ENCODE results near the gene HRH1. TPM values are rescaled to one million over a fixed set of nuclear protein-coding genes. Genes with fewer than 3 reads are reported as not detected.
A peak's percentile ranks its signal among the peaks of the same experiment; 100 is the strongest.

HRH1 gene
- total RNA-seq, 1 experiment from 2014 or later: 11.0 TPM

DNA sequence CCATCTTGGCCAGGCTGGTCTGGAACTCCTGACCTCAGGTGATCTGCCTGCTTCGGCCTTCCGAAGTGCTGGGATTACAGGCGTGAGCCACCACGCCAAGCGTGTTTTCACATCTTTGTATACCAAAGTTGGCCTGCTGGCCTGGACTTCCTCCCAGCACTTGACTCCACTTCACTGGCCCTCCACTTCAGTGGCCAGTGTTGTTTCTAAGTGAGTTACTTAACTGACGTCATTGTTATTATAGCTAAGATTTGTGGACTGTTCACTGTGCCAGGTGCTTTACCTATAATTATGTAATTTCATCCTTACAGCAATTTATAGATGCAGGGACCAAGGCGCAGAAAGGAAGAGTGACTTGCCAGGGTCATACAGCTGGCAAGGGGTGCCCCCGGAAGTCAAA, 52.0 kb downstream of the HRH1 start:
- peaks cover 31% of the 10 kb centered on the region for H3K4me1 Mint-ChIP-seq (ENCODE audit: insufficient read depth, unreplicated experiment)
- no peak for DNase-seq (ENCODE audit: unreplicated experiment)
- BruUV-seq (replicated peaks): no TSS peak
- intact Hi-C loops (cut with micrococcal nuclease): loop anchor here (1.0 kb wide), 3 partner anchors 51 to 146 kb away; no protein-coding TSS in a partner anchor
- ChIA-PET CTCF (interaction anchor here (1.0 to 5.3 kb wide), 3 partner anchors 24 to 146 kb away, joined by 3 to 30 read pairs (median 21); partner anchors contain the start of gene HRH1), POLR2A (interaction anchor here (0.8 to 1.6 kb wide), 2 partner anchors 9 to 67 kb away, joined by 3 to 6 read pairs; no protein-coding TSS in a partner anchor)
- no peak overlapping the region for H3K4me3 Mint-ChIP-seq (ENCODE audit: unreplicated experiment)
- no peaks in the 10 kb centered on the region for H3K27me3 Mint-ChIP-seq (ENCODE audit: insufficient read depth, unreplicated experiment)
- H3K27ac Mint-ChIP-seq (ENCODE audit: low read depth, unreplicated experiment): peak overlapping the region; percentile 29
- TF ChIP-seq, protein P1, sequence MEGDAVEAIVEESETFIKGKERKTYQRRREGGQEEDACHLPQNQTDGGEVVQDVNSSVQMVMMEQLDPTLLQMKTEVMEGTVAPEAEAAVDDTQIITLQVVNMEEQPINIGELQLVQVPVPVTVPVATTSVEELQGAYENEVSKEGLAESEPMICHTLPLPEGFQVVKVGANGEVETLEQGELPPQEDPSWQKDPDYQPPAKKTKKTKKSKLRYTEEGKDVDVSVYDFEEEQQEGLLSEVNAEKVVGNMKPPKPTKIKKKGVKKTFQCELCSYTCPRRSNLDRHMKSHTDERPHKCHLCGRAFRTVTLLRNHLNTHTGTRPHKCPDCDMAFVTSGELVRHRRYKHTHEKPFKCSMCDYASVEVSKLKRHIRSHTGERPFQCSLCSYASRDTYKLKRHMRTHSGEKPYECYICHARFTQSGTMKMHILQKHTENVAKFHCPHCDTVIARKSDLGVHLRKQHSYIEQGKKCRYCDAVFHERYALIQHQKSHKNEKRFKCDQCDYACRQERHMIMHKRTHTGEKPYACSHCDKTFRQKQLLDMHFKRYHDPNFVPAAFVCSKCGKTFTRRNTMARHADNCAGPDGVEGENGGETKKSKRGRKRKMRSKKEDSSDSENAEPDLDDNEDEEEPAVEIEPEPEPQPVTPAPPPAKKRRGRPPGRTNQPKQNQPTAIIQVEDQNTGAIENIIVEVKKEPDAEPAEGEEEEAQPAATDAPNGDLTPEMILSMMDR (IDR thresholded peaks at IDR 0.05; ENCODE audit: unreplicated experiment): no peak
- H3K36me3 Mint-ChIP-seq (ENCODE audit: insufficient read depth, unreplicated experiment): peaks cover 61% of the 10 kb centered on the region
- no peaks in the 10 kb centered on the region for H3K9me3 Mint-ChIP-seq (ENCODE audit: unreplicated experiment)

DNA sequence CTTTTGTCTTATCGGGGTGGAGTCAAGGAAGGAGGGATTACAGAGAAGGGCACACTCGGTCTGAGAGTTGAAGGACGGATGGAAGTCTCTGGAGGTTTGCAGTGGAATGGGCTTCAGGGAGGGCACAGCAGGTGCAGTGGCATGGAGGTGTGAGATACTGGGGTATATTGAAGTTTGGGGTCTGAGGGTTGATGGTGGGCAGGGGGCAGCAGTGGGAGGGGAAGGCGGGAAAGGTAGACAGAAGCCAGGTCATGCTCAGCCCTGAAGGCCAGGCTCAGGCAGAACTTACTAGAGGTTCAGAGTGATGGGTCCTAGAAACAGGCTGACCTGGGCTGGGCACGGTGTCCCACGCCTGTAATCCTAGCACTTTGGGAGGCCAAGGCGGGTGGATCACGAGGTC, 52.7 kb downstream of the HRH1 start:
- POLR2A ChIA-PET: interaction anchor here (0.8 to 1.6 kb wide), 2 partner anchors 10 to 66 kb away, joined by 3 to 6 read pairs; no protein-coding TSS in a partner anchor
- no peak overlapping the region for H3K4me3 Mint-ChIP-seq (ENCODE audit: unreplicated experiment)
- peak overlapping the region; percentile 29 for H3K27ac Mint-ChIP-seq (ENCODE audit: low read depth, unreplicated experiment)
- H3K27me3 Mint-ChIP-seq (ENCODE audit: insufficient read depth, unreplicated experiment): no peaks in the 10 kb centered on the region
- TF ChIP-seq, protein P1 (IDR thresholded peaks at IDR 0.05; ENCODE audit: unreplicated experiment): no peak
- BruUV-seq (replicated peaks): no TSS peak
- H3K4me1 Mint-ChIP-seq (ENCODE audit: insufficient read depth, unreplicated experiment): peaks cover 30% of the 10 kb centered on the region
- no peak for DNase-seq (ENCODE audit: unreplicated experiment)
- CTCF ChIA-PET: interaction anchor here (0.6 to 5.3 kb wide), 4 partner anchors 23 to 146 kb away, joined by 3 to 30 read pairs (median 12); partner anchors contain the start of gene HRH1
- H3K9me3 Mint-ChIP-seq (ENCODE audit: unreplicated experiment): no peaks in the 10 kb centered on the region
- peaks cover 59% of the 10 kb centered on the region for H3K36me3 Mint-ChIP-seq (ENCODE audit: insufficient read depth, unreplicated experiment)
- intact Hi-C loops (cut with micrococcal nuclease): loop anchor here (1.0 kb wide), 3 partner anchors 52 to 147 kb away; no protein-coding TSS in a partner anchor

DNA sequence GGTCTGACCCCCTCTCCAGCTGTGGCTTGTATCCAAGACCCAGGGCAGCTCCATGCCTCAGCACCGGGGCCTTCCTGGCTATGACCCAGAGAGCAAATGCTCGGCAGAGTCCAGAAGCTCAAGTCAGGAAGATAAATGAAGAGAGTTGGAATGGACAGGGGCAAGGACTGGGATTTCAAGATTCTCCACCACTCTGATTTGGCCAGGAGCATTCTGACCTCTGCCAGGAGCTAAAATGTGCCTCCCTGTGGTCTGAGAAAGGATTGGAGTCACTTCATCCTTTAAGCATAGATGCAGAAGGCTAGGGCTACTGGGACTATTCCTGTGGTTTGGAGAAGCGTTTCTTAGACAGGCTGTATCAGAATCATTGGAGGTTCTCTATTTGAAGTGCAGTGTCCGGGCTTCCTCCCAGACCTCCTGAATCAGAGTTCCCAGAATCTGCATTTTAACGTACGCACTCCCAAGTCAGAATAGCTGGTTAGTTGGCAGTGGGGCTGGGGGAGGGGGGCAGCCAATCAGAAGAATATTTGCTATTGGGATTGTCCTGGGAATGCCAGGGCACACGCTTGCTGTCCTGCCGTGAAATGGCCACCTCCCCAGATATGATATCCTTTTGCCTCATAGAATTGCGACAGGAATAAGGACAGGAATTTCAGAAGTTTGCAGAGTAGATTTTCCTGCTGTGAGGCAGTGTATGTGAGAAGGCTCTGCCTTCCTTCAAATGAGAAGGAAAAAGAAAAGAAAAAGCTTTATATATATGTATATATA, 57.4 kb downstream of the HRH1 start:
- no peak overlapping the region for H3K4me3 Mint-ChIP-seq (ENCODE audit: unreplicated experiment)
- H3K36me3 Mint-ChIP-seq (ENCODE audit: insufficient read depth, unreplicated experiment): peaks cover 54% of the 10 kb centered on the region
- intact Hi-C loops (cut with micrococcal nuclease): no loop called here
- H3K27me3 Mint-ChIP-seq (ENCODE audit: insufficient read depth, unreplicated experiment): no peaks in the 10 kb centered on the region
- peaks cover 39% of the 10 kb centered on the region for H3K4me1 Mint-ChIP-seq (ENCODE audit: insufficient read depth, unreplicated experiment)
- no TSS peak for BruUV-seq (replicated peaks)
- peak; percentile 47 for DNase-seq (ENCODE audit: unreplicated experiment)
- CTCF ChIA-PET: interaction anchor here (0.7 to 3.2 kb wide), 5 partner anchors 17 to 151 kb away, joined by 3 to 25 read pairs (median 3); no protein-coding TSS in a partner anchor
- POLR2A ChIA-PET: interaction anchor here (0.9 to 2.9 kb wide), 5 partner anchors 10 to 76 kb away, joined by 3 to 11 read pairs (median 7); partner anchors contain the start of gene ATG7
- H3K9me3 Mint-ChIP-seq (ENCODE audit: unreplicated experiment): no peaks in the 10 kb centered on the region
- TF ChIP-seq, protein P1 (IDR thresholded peaks at IDR 0.05; ENCODE audit: unreplicated experiment): no peak
- peak overlapping the region; percentile 13 for H3K27ac Mint-ChIP-seq (ENCODE audit: low read depth, unreplicated experiment)

DNA sequence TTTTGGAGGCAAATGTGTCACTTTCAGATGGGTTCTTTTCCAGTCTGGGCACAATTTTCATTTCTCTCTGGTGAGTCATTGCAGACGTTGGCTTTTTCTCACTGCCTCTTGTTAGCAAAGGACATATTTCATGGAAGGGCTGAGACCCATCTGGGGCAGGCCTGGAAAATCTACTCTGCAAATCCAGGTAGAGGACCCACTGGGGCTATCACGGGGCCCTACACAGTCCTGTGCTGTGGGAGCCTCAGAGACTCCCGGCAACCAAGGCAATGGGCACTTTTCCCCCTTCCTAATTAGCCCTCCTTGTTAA, 58.0 kb downstream of the HRH1 start:
- TF ChIP-seq, protein P1 (IDR thresholded peaks at IDR 0.05; ENCODE audit: unreplicated experiment): no peak
- Mint-ChIP-seq H3K27me3 (ENCODE audit: insufficient read depth, unreplicated experiment) (no peaks in the 10 kb centered on the region), H3K4me3 (ENCODE audit: unreplicated experiment) (no peak overlapping the region), H3K27ac (ENCODE audit: low read depth, unreplicated experiment) (peak overlapping the region; percentile 13), H3K9me3 (ENCODE audit: unreplicated experiment) (no peaks in the 10 kb centered on the region), H3K36me3 (ENCODE audit: insufficient read depth, unreplicated experiment) (peaks cover 52% of the 10 kb centered on the region), H3K4me1 (ENCODE audit: insufficient read depth, unreplicated experiment) (peaks cover 37% of the 10 kb centered on the region)
- peak; percentile 54 for DNase-seq (ENCODE audit: unreplicated experiment)
- ChIA-PET POLR2A (interaction anchor here (0.9 to 2.9 kb wide), 4 partner anchors 11 to 76 kb away, joined by 3 to 11 read pairs (median 6); partner anchors contain the start of gene ATG7), CTCF (interaction anchor here (3.2 kb wide), 1 partner anchor 152 kb away, joined by 25 read pairs; no protein-coding TSS in a partner anchor)
- no TSS peak for BruUV-seq (replicated peaks)
- intact Hi-C loops (cut with micrococcal nuclease): no loop called here

Measured in MCF 10A (cell line).